ENCODE measurements around the gene SSTR3. TPM values are rescaled to one million over a fixed set of nuclear protein-coding genes. Genes with fewer than 3 reads are reported as not detected.

The SSTR3 gene
- total and polyA plus RNA-seq, 9 of the 15 experiments (the other 6 are each of a cell fraction or from before 2014, with no cell fraction given), result 0.03 TPM; not detected in 8

DNA sequence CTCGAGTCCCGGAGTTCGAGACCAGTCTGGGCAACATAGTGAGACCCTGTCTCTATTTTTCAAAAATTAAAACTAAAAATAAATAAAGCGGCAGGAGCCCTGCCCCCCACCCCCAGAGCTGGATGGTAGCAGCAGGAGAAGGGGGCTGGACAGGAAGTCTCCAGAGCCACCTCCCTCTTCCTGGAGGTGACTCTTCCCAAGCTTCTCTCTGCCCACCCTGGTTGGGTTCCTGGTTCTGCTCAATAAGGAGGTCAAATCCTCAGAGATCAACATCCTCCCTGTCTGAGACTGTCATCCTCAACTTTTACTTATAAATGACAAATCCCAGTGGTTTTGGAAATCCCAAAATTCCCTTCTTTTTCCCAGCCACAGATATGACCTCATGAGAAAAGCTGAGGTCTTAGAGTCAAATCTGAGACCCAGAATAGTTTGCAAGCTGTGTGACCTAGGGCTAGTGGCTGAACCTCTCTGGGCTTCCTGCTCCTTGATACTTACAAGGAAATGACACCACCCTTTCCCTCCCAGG is 25.2 kb downstream of the SSTR3 start:
- ChIA-PET CTCF (ENCODE audit: low intra/inter-chr PET ratio) (interaction anchor here (1.2 kb wide), 1 partner anchor 11 kb away, joined by 4 read pairs; no protein-coding TSS in a partner anchor), POLR2A (interaction anchor here (0.6 kb wide), 1 partner anchor 59 kb away, joined by 3 read pairs; no protein-coding TSS in a partner anchor)
- WGBS (ENCODE audit: insufficient coverage, low coverage, missing lambda C conversion rate), result 42% methylated on average over 3 of the region's 4 CpGs
- Histone ChIP-seq H4K20me1 (replicated peaks; ENCODE audit: control insufficient read depth, insufficient read depth, low read length) (0 out of 2 replicates have a peak, but pooled peaks cover 3% of the 10 kb centered on the region), H3K36me3 (ENCODE audit: control insufficient read depth, insufficient read depth, low read length) (no peaks in the 10 kb centered on the region), H3K4me3 (no peak overlapping the region), H3K4me2 (ENCODE audit: insufficient read depth, low read length) (no peak overlapping the region), H3K27me3 (ENCODE audit: control insufficient read depth in 2 of 2, insufficient read depth in 2 of 2, low read length in 2 of 2) (peaks cover 0 to 35% of the 10 kb centered on the region in 2 experiments; a peak in 2 of 5 replicates), H3K79me2 (ENCODE audit: control insufficient read depth, insufficient read depth, low read length) (no peaks in the 10 kb centered on the region), H3K9me1 (ENCODE audit: control insufficient read depth, insufficient read depth, low read length) (no peaks in the 10 kb centered on the region), H2AFZ (ENCODE audit: low read depth, low read length) (no peak overlapping the region), H3K27ac (ENCODE audit: extremely low read depth, low read depth, low read length) (no peak overlapping the region), H3K4me1 (replicated peaks in 1 of 2; ENCODE audit: control insufficient read depth in 2 of 2, insufficient read depth in 2 of 2, low read length in 2 of 2) (peaks cover 9 to 24% of the 10 kb centered on the region in 2 experiments), H3K9me3 (replicated peaks; ENCODE audit: control insufficient read depth, insufficient read depth, low read depth, low read length) (no peaks in the 10 kb centered on the region), H3K9ac (ENCODE audit: insufficient read depth in 1 of 2, low read depth in 2 of 2, low read length in 2 of 2) (no peak overlapping the region)
- BruUV-seq (replicated peaks), result no TSS peak
- DNase-seq (ENCODE audit: extremely low read depth in 1 of 4, low spot score in 3 of 4), result no peak
- FAIRE-seq, result no peak
- no peak for ATAC-seq
- intact Hi-C loops (cut with micrococcal nuclease) (no loop called here), in situ Hi-C loops (cut with MboI) (no loop called here)
- peak; percentile 83 for TF ChIP-seq ZFP36 (IDR thresholded peaks at IDR 0.05; ENCODE audit: low read depth, low read length, partially characterized antibody)
- TF ChIP-seq, protein P1, sequence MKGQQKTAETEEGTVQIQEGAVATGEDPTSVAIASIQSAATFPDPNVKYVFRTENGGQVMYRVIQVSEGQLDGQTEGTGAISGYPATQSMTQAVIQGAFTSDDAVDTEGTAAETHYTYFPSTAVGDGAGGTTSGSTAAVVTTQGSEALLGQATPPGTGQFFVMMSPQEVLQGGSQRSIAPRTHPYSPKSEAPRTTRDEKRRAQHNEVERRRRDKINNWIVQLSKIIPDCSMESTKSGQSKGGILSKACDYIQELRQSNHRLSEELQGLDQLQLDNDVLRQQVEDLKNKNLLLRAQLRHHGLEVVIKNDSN (CRISPR knock-in tag; IDR thresholded peaks at IDR 0.05), result no peak
- TF ChIP-seq, protein P2, sequence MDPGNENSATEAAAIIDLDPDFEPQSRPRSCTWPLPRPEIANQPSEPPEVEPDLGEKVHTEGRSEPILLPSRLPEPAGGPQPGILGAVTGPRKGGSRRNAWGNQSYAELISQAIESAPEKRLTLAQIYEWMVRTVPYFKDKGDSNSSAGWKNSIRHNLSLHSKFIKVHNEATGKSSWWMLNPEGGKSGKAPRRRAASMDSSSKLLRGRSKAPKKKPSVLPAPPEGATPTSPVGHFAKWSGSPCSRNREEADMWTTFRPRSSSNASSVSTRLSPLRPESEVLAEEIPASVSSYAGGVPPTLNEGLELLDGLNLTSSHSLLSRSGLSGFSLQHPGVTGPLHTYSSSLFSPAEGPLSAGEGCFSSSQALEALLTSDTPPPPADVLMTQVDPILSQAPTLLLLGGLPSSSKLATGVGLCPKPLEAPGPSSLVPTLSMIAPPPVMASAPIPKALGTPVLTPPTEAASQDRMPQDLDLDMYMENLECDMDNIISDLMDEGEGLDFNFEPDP (CRISPR knock-in tag; IDR thresholded peaks at IDR 0.05), result no peak
- TF ChIP-seq ERF (CRISPR knock-in tag; IDR thresholded peaks at IDR 0.05), result no peak
- TF ChIP-seq RBM25 (IDR thresholded peaks at IDR 0.05; ENCODE audit: low read depth, low read length, severe bottlenecking), result peak; percentile 81
- TF ChIP-seq BCOR (IDR thresholded peaks at IDR 0.05), result peak; percentile 60; the same call in 1 of the 2 replicates

Measured in K562 (cell line).